PC-3 (cell line): ENCODE measurements around the gene MARCKSL1.

ENCODE experiments used
- CTCF ChIP-seq: fragments of 300-600 bp; sonication (generic); conservative IDR thresholded peaks from 2 replicates; pipeline ENCODE4 v1.5.1; 2017; ENCODE audit warnings: antibody characterized with exemption, low read depth, mild to moderate bottlenecking, low read length
- EZH2 ChIP-seq: fragments of 300-600 bp; sonication (generic); IDR thresholded peaks from one replicate; pipeline ENCODE4 v1.6.1; 2017; ENCODE audit warnings: antibody characterized with exemption, mild to moderate bottlenecking, low read length; ENCODE audit not compliant: unreplicated experiment

- TF ChIP-seq CTCF (no peak), EZH2 (no peak)
Measured at GRCh38 chr1:32338637-32339145, 2.7 kb upstream of the MARCKSL1 start.
